A172 (cell line): ENCODE measurements around the gene TTLL3. TPM values are rescaled to one million over a fixed set of nuclear protein-coding genes. Genes with fewer than 3 reads are reported as not detected.
"Not testable (repeated sequence)": the region's sequence is repeated elsewhere in the genome, so short reads cannot be mapped to it uniquely, and the experiment has no call there.

Source experiments
- DNase-seq: peaks from one replicate; pipeline ENCODE4 v3.0.0-alpha.2; 2015; ENCODE audit warnings: low spot score
- total RNA-seq: library from RNA; depleted of rRNA; stranded (reverse); fragments of >200 nt; shearing (Covaris generic); gene quantifications from 2 replicates; pipeline ENCODE4 v1.2.3, GENCODE V29; 2014; rRNA removed

Gene TTLL3, protein sequence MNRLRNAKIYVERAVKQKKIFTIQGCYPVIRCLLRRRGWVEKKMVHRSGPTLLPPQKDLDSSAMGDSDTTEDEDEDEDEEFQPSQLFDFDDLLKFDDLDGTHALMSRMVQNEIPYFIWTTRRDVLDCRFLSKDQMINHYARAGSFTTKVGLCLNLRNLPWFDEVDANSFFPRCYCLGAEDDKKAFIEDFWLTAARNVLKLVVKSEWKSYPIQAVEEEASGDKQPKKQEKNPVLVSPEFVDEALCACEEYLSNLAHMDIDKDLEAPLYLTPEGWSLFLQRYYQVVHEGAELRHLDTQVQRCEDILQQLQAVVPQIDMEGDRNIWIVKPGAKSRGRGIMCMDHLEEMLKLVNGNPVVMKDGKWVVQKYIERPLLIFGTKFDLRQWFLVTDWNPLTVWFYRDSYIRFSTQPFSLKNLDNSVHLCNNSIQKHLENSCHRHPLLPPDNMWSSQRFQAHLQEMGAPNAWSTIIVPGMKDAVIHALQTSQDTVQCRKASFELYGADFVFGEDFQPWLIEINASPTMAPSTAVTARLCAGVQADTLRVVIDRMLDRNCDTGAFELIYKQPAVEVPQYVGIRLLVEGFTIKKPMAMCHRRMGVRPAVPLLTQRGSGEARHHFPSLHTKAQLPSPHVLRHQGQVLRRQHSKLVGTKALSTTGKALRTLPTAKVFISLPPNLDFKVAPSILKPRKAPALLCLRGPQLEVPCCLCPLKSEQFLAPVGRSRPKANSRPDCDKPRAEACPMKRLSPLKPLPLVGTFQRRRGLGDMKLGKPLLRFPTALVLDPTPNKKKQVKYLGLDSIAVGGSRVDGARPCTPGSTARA
- total RNA-seq: 10.2 and 15.6 TPM in 2 replicates

DNA sequence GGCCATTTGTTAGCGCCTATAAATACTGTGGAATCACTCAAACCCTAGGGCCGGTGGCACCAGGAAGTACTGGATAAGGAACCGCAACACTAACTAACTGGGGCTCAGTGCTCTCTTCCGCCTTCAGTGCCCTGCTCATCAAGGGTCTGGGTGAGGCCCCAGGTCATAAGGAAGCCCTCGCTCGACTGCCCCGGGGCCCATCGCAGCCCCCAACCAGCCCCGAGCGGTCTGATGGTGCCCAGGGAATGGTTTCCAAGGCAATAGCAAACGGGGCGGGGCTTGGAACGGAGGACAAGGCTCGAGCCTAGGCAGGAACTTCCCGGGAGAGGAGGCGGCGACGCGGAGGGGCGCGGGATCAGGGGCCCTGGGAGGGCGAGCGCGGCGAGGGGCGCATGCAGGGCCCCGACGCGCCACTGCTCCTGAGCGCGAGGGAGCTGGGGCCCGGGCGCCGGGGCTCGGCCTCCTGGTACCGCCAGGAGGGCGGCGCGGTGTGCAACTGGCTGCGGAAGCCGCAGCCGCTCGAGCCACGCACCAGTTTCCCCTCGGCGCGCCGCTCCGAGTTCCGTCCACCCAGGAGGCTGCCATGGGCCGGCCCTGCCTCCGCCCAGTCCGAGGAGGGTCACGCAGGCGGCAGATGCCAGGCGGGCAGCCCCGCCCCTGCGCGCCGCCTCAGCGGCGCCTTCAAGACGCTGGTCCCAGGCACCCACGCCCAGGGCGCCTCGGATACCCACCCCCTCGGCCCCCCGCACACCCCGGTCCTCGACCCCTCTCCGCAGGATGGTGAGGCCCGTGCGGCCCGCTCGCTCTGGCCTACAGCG is at the start of gene TTLL3:
Gene TTLL3, plus strand, starts transcription at position 648 of the 818 bp plus-strand sequence. CDS start 400 bp downstream, outside the sequence.
- DNase-seq: no peak

DNA sequence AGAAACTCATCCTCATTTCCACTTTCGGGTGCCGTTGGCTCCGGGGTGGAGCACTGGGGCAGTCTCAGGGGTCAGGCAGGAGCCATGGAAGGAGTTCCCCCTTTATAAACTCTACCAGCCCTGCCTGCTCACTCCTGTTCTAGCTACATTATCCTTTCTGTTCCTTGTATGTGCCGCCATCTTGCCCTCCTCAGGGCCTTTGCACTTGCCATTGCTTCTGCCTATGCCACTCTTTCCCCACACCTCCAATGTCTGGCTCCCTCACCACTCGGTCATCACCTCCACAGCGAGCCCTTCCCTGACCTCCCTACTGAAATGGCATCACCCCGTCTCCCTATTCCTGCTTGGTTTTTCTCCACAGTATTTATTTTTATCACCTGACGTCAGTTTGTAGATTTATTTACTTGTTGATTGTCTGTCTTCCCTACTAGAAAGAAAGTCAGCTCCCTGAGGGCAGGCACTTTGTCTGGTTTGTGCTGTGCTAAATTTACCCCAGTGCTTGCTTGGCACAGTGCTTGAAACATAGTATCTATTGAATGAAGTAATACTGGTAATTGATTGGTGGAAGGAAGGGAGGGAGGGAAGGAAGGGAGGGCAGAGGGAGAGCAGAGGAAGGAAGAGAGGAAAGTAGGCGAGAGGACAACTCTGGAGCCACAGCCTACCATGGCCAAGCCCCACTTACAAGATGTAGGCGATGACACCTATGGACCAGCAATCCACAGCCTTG is 49.1 kb upstream of the TTLL3 start:
- DNase-seq: no peak

DNA sequence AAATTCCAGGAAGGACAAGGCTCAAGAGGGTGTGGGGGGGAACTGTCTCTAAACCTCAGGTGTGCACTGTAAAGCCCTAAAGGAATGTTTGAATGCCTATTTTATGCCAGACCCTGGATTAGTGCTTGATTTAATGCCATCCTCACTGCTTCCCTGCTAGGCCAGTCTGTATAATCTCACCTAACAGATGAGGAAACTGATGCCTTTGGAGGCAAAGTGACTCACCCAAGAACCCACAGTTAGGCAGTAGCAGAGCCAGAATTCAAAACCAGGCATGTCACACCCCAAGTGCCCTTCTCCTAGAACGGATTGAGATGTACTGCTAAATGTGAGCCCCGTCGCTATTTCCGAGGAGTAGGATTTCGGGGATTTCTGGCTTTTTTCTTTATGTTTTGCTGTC is 48.1 kb upstream of the TTLL3 start:
- DNase-seq: no peak

DNA sequence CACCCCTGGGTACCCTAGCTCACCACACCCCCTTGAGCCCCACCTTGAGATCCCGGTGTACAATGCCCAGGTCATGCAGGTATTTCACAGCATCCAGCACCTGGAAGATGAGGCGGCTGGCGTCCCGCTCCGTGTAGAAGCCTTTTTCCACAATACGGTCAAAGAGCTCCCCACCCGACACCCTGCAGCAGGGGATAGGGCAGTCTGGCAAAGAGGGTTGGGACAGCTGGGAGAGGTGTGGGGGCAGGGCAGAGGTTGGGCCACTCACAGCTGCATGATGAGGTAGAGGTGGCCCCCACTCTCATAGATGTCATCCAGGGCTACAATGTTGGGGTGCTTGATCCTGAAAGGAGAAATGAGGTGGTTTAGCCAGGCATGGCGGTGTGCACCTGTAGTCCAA is 47.2 kb upstream of the TTLL3 start:
- no peak for DNase-seq

DNA sequence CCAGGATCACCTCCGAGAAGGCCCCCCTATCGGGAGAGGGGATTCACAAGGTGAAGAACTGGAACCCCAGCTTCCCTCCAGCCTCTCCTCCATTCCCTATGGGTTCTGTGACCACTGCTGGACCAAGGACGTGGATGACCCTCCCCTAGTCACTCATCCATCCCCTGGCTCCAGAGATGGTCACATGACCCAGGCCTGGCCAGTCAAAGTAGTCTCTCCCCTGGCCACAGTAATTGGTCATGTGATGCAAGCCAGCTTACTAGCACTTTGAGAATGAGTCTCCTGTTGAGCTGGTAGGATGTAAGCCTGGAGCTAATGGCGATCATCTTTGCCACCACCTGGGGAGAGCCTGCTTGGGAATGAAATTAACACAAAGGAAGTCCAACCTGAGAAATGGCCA is 44.2 kb upstream of the TTLL3 start:
- DNase-seq: peak; percentile 34

DNA sequence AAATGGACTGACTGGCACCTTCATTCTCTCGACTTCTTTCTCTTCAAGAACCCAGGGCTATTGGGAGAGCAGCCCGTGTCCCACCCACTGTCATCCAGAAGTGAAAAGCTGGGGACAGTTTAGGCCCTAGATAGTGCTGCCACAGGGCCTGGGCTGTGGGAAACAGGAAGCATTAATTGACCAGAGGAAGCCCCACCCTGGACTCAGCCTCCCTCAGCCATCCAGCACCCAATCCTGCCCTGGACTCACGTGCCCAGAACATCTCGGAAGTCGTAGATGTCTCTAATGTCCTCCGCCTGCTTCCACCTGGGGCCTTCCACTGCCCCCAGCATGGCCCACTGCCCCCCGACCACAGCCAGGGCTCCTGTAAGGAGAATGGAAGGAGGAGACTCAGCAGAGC is 42.6 kb upstream of the TTLL3 start:
- DNase-seq: no peak

DNA sequence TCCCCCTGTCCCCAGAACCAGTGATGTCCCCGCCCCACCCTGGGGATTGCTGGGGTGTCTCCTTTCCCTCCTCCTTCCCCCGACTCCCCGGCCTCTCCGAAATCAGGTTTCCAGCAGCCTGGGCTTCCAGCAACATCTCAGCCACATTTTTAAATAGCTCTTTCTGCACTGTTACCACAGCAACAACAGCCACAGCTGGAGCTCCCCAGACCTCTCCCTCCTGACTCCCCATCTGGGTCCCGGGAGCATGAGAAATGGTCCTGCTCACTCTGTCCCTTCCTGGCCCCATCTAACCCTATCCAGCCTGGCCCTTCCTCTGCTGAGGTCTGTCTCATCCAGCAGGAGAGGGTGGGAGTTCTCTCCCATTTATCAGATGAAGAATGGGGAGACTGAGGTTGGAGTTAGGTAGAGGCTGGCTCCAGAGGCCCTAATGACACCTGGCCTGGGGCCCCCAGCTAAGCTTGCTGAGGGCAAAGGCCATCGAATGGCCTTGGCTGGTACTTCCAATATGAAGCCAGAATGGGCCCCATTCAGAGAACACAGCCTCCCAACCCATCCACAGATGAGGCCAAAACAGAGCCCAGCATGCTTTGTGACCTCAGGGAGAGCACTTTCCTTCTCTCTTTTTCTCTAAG is 41.8 kb upstream of the TTLL3 start:
- DNase-seq: no peak

DNA sequence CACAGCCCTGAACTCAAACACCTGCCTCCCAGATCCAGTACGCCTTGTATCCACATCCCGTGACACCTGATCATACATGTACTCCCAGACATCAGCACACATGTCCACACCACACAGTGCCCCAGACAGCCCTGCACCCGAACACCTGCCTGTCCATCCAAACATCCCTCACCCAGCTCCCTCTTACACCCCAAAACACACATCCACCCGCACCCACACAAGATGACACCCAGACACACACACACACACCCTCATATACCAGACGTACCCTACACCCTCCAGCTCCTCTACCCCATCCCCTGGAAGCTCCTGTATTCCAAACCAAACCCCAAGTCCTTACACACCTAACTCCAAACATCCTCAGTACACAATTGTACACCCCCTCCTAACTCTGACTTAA is 41.0 kb upstream of the TTLL3 start:
- DNase-seq: no peak

DNA sequence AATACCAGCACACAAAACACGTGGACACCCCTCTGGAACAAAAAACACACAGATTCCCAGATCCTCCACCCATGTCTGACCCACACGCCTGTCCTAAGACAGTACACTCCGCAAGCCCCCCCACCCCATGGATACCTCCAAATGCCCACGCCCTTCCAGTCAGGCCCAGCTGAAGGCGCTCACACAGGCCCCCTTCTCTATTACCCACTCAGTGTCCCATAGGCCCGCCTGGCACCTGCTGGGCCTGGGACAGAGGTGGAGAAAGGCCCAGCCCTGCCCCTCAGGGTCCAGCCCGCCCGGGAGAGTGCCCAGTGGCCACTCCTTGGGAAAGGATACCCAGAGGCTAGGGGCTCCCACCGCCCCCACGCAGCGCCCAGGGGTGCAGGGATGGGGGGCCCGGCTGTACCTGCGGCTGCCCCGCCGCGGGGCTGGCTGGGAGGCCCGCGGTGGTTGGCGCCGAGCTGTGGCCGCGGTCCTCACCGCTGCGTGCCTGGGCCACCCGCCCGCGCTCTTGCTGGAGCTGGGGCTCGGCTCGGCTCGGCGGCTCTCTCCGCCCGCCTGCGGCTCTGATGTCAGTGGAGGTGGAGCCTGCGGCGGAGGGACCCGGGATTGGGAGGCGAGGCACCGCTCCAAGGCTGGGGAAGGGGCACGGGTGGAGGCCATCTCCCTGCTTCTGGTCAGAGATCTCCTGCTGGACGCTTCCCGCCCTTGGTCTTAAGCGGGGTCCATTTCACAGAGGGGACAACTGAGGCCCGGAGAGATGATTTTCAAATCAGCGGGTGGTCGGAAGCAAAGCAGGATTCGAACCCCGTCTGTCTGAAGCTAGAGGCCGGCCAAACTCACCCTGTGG is 40.4 kb upstream of the TTLL3 start, which contains the start of gene CAMK1:
Gene CAMK1, minus strand, starts transcription at position 522 of the 850 bp plus-strand sequence. CDS start 2,198 bp downstream, outside the sequence.
- DNase-seq: peak; percentile 35

DNA sequence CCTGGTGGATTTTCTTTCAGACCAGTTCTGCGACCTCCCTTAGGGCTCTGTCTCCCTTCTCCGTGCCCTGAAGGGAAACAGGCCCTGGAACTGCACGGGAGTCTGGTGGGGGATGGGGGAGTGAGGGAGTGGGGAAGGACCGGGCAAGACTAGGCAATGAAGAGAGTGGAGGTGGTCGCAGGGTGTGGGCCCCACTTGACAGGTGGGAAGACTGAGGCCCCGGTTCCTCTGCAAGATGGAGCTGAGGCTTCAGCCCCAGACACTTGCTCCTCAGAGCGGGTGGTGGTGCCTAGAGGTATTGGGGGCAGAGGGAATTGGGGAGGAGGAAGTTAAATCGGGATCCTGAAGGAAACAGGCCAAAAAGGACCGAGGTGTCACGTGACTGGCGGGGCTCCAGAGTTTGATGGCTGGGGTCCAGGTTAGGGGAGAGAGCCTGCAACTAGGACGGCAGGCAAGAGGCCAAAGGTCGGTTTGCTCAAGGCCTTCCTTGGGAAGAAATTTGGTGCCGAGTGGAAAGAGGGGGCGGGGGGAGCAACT is 39.7 kb upstream of the TTLL3 start:
- no peak for DNase-seq

DNA sequence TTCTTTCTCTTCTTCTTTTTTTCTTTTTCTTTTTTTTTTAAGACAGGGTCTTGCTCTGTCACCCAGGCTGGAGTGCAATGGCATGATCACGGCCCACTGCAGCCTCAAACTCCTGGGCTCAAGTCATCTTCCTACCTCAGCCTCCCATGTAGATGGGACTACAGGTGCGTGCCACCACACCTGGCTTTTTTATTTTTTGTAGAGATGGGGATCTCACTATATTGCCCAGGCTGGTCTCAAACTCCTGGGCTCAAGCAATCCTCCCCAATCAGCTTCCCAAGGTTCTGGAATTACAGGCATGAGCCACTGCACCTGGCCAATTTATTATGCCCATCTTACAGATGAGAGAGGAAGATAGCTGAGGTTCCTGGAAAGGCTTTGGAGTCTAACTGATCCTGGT is 39.1 kb upstream of the TTLL3 start:
- not testable (repeated sequence) for DNase-seq

DNA sequence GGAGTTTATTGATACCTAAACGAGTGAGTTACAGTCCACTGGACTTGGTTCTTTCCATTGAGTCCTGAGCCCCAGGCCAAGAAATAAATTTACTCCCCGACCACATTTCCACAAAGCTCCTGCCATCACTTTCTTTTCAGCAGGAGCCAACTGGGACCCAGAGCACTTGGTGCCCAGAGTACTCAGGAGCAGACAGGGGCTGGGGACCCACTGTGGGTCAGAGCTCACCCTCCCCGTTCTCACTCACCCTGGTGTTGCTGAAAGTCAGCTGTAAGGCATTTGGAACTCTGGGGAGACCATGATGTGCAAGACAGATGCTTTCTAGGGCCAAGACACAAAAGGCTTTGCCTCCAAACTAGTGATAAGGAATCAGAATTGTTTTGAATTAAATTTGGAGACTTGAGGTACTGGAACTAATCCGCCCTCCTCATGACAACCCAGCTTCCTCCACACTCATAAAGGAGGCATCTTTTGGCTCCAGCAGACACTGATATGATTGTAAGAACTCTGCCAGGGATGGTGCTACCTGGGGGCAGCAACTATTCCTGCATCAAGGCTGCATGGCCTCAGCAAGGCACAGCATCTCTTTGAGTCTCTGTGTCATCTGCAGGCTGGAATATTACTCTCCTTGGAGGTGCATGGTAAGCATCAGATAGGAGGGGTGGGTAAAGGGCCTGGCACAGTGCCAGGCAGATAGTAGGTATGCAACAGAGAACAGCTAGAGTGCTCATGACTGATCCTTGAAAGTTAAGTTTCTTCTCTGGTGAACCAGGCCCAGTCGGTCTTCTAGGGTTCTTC is 33.0 kb upstream of the TTLL3 start:
- no peak for DNase-seq

DNA sequence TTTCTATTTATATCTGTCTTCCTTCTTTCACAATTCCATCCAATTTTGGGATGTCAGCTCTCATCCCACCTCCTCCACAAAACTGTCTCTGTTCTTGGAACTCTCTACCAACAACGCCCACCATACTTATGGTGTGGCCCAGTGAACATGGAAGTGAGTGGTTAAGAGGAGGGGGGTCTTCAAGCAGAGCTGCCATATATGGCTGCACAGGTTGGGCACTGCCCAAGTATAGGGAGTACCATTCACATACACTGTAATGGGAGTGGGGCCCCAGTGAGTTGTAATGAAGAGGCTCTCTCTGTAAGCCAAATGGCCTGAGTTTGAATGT is 32.4 kb upstream of the TTLL3 start:
- DNase-seq: no peak

DNA sequence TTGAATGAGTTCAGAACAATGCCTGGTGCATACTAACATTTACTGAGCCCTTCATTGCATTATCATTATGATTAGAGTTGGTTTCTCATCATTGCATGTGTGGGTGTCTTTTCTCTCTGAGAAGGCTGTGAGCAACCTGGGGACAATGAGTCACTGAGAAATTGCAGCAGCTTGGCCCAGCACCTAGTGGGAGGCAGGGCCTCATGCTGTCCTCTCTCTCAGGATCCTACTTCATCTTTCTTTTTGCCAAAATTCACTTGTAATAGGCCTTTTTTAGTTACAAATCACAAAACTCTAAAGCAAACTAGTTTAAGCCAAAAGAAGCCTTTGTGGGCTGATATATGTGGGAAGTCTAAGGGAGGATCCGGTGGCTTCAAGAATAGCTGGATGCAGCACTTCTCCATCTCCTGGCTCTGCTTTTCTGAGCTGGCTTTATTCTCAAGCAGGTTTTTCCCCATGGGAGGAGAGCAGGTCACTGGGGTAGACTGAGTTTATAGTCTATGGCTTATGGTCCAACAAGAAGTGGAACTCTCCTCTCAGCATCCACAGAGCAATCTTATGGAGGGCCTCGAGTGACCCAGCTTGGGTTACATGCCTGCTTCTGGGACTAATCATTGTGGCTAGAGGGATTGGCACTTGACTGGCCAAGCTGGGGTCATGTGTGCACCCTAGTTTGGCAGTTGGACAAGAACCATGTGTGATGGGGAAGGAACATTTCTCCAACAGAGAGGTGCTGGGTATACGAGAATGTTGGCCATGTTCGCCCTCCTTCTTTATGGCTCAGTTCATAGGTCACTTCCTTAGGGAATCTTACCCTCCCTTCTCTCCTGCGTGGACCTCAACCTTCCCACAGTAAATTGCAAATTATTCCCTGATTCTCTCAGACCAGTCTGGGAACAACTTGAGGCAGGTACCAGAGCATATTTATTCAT is 31.7 kb upstream of the TTLL3 start:
- DNase-seq: no peak

DNA sequence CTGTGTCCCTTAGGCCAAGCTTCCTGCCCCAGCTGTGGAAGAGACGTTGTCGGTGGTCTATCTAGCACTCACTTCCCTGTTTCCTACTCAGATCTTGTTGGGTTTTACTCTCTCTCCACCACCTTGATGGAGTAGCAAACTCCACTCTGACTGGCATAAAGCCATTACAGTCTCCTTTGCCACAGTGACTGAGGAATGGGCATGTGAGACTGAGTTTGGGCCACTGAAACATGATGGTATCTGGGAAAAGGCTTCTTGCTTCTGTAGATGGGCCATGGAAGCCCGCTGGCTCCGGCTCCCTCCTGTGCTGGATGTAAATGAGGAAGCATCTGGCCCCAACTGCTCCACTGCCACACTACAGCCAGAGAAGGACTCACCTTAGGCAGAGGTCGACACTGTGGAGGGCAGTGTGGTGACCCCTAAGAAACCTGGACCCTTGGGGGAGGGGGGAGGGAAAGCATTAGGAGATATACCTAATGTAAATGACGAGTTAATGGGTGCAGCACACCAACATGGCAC is 30.9 kb upstream of the TTLL3 start:
- no peak for DNase-seq

DNA sequence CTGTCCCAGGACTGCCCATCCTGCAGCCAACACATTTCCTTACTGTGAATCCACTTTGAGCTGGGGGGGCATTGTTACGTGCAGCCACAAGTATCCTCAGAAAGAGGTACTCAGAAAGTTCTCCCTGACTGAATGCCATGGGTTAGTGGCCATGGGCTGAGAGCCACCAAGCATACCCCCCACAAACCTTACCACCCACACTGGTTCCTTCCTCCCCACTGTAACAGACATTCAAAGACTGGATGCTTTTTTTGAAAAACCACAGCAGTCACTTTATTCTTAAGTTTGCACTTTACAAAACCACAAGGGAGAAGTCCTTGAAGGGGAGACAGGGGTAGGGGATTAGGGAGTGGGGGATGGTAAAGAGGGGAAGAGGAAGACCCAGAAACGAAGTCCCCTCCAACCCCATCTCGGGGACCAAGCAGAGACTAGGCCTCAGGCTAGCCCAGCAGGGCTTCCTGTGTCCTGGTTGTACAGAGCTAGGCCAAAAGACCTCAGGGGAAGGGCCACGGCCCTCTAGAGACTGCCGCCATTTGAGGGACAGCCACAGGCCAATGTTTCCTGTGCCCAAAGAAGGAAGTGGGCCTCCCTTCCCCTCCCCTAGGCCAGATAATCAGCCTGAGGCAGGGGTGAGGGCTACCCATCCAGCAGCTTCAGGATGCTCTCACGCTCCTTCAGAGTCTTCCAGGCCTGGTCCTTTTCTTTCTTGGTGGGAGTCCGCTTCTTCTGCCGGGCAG is 30.2 kb upstream of the TTLL3 start:
- DNase-seq: no peak

DNA sequence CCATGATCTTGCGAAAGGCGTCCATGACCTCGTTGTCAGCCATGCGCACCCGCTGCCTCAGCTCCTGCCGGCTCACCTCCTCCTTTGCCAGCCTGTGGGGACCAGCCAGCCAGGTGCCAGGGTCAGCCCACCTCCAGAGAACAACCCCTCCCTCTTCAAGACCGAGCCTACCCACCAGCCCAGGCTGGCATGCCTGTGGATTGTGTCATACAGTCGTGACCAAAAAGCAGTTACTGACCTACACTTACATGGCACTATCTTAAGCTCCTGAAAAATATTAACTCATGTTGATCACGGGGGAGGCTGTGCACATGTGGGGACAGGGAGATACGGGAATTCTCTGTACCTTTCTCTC is 29.6 kb upstream of the TTLL3 start:
- no peak for DNase-seq
